Measurements from ENCODE around the gene HNRNPC. TPM values are rescaled to one million over a fixed set of nuclear protein-coding genes. Genes with fewer than 3 reads are reported as not detected.

Gene HNRNPC
- total RNA-seq, 1 donor from 2014 or later, result 669 TPM

DNA sequence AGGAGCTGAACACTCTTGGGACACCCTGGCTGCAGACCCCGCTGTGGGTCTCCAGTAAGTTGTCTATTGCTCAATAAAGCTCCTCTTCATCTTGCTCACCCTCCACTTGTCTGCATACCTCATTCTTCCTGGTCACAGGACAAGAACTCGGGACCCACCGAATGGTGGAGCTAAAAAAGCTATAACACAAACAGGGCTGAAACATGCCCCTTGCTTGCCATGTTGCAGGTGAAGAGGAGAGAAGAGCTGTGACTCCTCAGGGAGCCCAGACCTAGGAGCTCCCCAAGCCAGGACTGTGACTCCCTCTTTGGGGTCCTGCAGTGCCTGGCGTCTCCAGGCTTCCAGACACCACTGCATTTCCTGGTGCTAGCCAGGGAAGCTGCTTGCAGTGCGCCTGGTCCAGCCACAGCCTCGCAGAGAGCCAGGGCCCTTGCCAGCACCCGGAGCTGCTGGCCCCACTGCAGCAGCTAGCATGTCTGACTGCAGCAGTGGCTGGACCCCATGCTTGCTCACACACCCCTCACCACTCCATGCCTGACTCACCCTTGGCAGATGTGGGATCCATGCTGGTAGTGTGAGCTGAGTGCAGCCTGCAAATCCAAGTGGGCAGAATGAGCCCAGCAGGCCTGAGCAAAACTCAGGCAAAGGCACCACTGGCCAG lies 76.2 kb downstream of the HNRNPC start:
- TF ChIP-seq, protein P1, sequence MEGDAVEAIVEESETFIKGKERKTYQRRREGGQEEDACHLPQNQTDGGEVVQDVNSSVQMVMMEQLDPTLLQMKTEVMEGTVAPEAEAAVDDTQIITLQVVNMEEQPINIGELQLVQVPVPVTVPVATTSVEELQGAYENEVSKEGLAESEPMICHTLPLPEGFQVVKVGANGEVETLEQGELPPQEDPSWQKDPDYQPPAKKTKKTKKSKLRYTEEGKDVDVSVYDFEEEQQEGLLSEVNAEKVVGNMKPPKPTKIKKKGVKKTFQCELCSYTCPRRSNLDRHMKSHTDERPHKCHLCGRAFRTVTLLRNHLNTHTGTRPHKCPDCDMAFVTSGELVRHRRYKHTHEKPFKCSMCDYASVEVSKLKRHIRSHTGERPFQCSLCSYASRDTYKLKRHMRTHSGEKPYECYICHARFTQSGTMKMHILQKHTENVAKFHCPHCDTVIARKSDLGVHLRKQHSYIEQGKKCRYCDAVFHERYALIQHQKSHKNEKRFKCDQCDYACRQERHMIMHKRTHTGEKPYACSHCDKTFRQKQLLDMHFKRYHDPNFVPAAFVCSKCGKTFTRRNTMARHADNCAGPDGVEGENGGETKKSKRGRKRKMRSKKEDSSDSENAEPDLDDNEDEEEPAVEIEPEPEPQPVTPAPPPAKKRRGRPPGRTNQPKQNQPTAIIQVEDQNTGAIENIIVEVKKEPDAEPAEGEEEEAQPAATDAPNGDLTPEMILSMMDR (IDR thresholded peaks at IDR 0.05; ENCODE audit: unreplicated experiment), result no peak
- Mint-ChIP-seq H3K4me1 (peaks cover 3% of the 10 kb centered on the region), H3K4me3 (peak overlapping the region; percentile 55), H3K36me3 (no peaks in the 10 kb centered on the region), H3K27me3 (ENCODE audit: low read depth) (peaks cover 16% of the 10 kb centered on the region), H3K9me3 (peaks cover 11% of the 10 kb centered on the region), H3K27ac (no peak overlapping the region)
- DNase-seq (ENCODE audit: low spot score in 2 of 2, unreplicated experiment in 2 of 2), result no peak

DNA sequence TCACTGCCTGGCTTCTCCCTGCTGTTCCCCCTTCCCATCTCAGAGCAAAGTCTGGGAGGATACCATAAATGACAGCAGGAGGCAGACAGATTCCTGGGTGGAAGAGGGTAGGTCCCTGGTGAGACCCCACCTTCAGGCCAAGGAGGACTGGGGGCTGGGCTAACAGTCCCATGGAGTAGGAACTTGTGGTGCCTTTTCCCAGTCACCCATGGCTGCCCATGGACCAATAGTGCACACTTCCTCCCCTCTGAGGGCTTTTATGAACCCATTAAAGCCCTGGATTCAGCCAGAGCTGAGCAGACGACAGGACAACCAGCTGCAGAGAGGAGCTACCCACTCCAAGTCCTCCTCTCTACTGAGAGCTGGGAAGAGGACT lies 76.8 kb downstream of the HNRNPC start:
- TF ChIP-seq, protein P1 (IDR thresholded peaks at IDR 0.05; ENCODE audit: unreplicated experiment), result no peak
- Mint-ChIP-seq H3K27me3 (ENCODE audit: low read depth) (peaks cover 16% of the 10 kb centered on the region), H3K9me3 (peaks cover 6% of the 10 kb centered on the region), H3K36me3 (no peaks in the 10 kb centered on the region), H3K4me3 (peak overlapping the region; percentile 55), H3K4me1 (peaks cover 3% of the 10 kb centered on the region), H3K27ac (no peak overlapping the region)
- no peak for DNase-seq (ENCODE audit: low spot score in 2 of 2, unreplicated experiment in 2 of 2)

DNA sequence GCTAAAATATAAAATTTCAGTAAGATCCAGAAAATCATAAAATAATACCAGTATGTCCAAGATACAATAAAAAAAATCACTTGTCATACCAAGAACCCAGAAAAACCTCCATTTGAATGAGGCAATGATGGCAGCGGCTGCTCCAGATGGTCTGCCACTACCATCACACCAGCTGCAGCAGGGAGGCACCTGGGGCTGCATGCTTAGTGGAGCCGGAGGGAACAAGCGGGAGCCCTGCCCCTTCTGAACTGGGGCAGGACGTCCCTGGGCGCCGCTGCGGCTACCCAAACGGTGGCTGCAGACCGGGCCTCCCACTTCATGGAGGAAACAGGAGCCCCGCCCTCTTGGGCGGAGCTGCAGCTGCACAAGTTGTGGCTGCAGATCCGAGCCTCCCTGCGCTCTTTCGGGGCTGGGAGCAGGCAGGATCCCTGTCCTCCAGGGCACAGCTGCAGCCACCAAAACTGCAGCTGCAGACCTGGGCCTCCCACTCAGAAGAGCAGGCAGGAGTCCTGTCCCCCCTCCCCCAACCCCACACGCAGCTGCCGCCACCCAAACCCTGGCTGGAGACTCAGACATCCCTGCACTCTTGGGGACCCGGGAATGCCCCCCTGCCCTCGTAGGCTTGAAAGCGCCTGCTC lies 77.3 kb downstream of the HNRNPC start:
- TF ChIP-seq, protein P1 (IDR thresholded peaks at IDR 0.05; ENCODE audit: unreplicated experiment), result no peak
- H3K4me3 Mint-ChIP-seq, result peak overlapping the region; percentile 55
- peak; percentile 43 to 57 for DNase-seq (ENCODE audit: low spot score in 2 of 2, unreplicated experiment in 2 of 2)
- H3K27ac Mint-ChIP-seq, result no peak overlapping the region
- peaks cover 3% of the 10 kb centered on the region for H3K4me1 Mint-ChIP-seq
- H3K9me3 Mint-ChIP-seq, result peaks cover under 1% of the 10 kb centered on the region
- H3K27me3 Mint-ChIP-seq (ENCODE audit: low read depth), result peaks cover 16% of the 10 kb centered on the region
- H3K36me3 Mint-ChIP-seq, result no peaks in the 10 kb centered on the region

DNA sequence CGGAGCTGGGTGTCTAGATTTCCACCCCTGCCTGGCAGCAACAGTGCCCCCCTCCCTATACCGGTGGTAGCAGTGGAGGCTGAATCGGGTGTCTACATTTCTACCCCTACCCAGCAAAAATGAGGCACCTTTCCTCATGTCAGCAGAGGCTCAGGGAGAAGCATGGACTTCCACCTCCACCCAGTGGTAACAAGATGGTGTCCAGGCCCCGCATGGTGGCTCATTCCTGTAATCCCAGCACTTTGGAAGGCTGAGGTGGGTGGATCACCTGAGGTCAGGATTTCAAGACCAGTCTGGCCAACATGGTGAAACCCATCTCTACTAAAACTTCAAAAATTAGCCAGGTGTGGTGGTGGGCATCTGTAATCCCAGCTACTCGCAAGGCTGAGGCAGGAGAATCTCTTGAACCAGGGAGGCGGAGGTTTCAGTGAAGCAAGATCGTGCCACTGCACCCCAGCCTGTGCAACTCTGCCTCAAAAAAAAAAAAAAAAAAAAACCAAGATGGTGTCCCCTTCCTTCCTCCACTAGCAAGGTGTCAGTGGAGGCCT lies 77.9 kb downstream of the HNRNPC start:
- TF ChIP-seq, protein P1 (IDR thresholded peaks at IDR 0.05; ENCODE audit: unreplicated experiment), result no peak
- DNase-seq (ENCODE audit: low spot score in 2 of 2, unreplicated experiment in 2 of 2), result no peak
- H3K4me3 Mint-ChIP-seq, result peak overlapping the region; percentile 55
- peaks cover 16% of the 10 kb centered on the region for H3K27me3 Mint-ChIP-seq (ENCODE audit: low read depth)
- H3K9me3 Mint-ChIP-seq, result no peaks in the 10 kb centered on the region
- no peaks in the 10 kb centered on the region for H3K36me3 Mint-ChIP-seq
- H3K4me1 Mint-ChIP-seq, result peaks cover 3% of the 10 kb centered on the region
- no peak overlapping the region for H3K27ac Mint-ChIP-seq

DNA sequence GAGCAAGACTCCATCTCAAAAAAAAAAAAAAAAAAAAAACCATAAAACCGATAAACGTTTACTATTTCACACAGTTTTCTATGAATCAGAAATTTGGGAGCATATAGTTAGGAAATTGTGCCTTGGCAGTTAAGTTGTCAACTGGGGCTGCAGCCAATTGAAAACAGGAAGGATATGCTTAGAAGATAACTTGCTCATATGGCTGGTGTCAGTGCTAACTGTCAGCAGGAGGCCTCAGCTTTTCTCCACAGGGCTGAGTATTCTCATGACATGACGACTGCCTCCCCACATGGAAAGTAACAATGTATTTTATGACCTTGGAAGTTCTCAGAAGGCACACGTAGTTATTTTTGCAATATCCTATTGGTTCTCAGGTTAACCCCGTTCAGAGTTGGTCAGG lies 83.8 kb downstream of the HNRNPC start:
- Mint-ChIP-seq H3K27ac (no peak overlapping the region), H3K4me3 (no peak overlapping the region), H3K27me3 (ENCODE audit: low read depth) (no peaks in the 10 kb centered on the region), H3K4me1 (no peaks in the 10 kb centered on the region), H3K36me3 (no peaks in the 10 kb centered on the region), H3K9me3 (peaks cover 19% of the 10 kb centered on the region)
- no peak for DNase-seq (ENCODE audit: low spot score in 2 of 2, unreplicated experiment in 2 of 2)
- TF ChIP-seq, protein P1 (IDR thresholded peaks at IDR 0.05; ENCODE audit: unreplicated experiment), result no peak
